IMR-90 (cell line): ENCODE data around the gene CLTA. TPM values are rescaled to one million over a fixed set of nuclear protein-coding genes. Genes with fewer than 3 reads are reported as not detected.

Experiments used
- ATAC-seq: fragments of 200-7000 bp; cut with Tn5 transposase; 2 replicates; pipeline ENCODE4 v1.9.1; 2020; ENCODE audit warnings: low read depth, mild to moderate bottlenecking, moderate library complexity
- BruUV-seq: library from RNA; stranded (reverse); fragments of 400-500 nt; replicated peaks from 2 replicates; lab custom pipeline; 2021; lab: Mats Ljungman, UMichigan
- CTCF ChIA-PET: fragments of 300-600 bp; formaldehyde crosslinking; extraction: SDS; loops from one replicate; lab custom pipeline; 2021; ENCODE audit warnings: antibody characterized with exemption; lab: Yijun Ruan, JAX
- POLR2A ChIA-PET: fragments of 300-600 bp; sonication (Branson Sonifier 250); formaldehyde crosslinking; loops from one replicate; lab custom pipeline; 2022; ENCODE audit warnings: antibody characterized with exemption; ENCODE audit not compliant: unreplicated experiment; lab: Charles Lee
- DNase-seq: peaks from one replicate; pipeline ENCODE4 v3.0.0; 2013
- H2AFZ ChIP-seq: replicated peaks from 2 replicates; pipeline ENCODE3; 2013; ENCODE audit warnings: low read length, mild to moderate bottlenecking; ENCODE audit not compliant: poor library complexity
- H2AK5ac ChIP-seq: 2 replicates; pipeline ENCODE4 v1.6.1; 2013; ENCODE audit warnings: low read depth, low read length, inconsistent platforms
- H2AK9ac ChIP-seq: replicated peaks from 2 replicates; pipeline ENCODE3; 2013; ENCODE audit warnings: mild to moderate bottlenecking, low read depth, low read length, moderate library complexity; ENCODE audit not compliant: poor library complexity
- H2BK120ac ChIP-seq: 2 replicates; pipeline ENCODE4 v1.6.1; 2013; ENCODE audit warnings: low read depth, low read length, inconsistent platforms
- H2BK15ac ChIP-seq: 3 replicates; pipeline ENCODE4 v1.6.1; 2013; ENCODE audit warnings: low read depth, low read length, inconsistent platforms
- H2BK20ac ChIP-seq: 2 replicates; pipeline ENCODE4 v1.6.1; 2013; ENCODE audit warnings: low read depth, mild to moderate bottlenecking, inconsistent platforms, low read length, moderate library complexity
- H2BK5ac ChIP-seq: 2 replicates; pipeline ENCODE4 v1.6.1; 2013; ENCODE audit warnings: mild to moderate bottlenecking, low read depth, low read length, inconsistent platforms; ENCODE audit not compliant: poor library complexity, severe bottlenecking
- H3K14ac ChIP-seq: replicated peaks from 2 replicates; pipeline ENCODE4 v1.6.1; 2013; ENCODE audit warnings: low read depth, low read length, inconsistent platforms
- H3K18ac ChIP-seq: 2 replicates; pipeline ENCODE4 v1.6.1; 2013; ENCODE audit warnings: low read depth, low read length, control low read depth
- H3K23ac ChIP-seq: 2 replicates; pipeline ENCODE4 v1.6.1; 2013; ENCODE audit warnings: low read depth, low read length, inconsistent platforms
- H3K27ac ChIP-seq: 2 replicates; pipeline ENCODE4 v1.5.1; 2013; ENCODE audit warnings: mild to moderate bottlenecking, control low read depth, low read length; ENCODE audit not compliant: insufficient read depth
- H3K27me3 ChIP-seq: 2 replicates; pipeline ENCODE4 v1.6.1; 2013; ENCODE audit warnings: low read length; ENCODE audit not compliant: control insufficient read depth, insufficient read depth
- H3K36me3 ChIP-seq: 2 replicates; pipeline ENCODE4 v1.6.1; 2013; ENCODE audit warnings: low read length, mixed read lengths; ENCODE audit not compliant: control insufficient read depth, insufficient read depth
- H3K4ac ChIP-seq: 2 replicates; pipeline ENCODE4 v1.6.1; 2013; ENCODE audit warnings: low read depth, low read length, inconsistent platforms
- H3K4me1 ChIP-seq: 2 replicates; pipeline ENCODE4 v1.6.1; 2013; ENCODE audit warnings: low read length, mixed read lengths; ENCODE audit not compliant: control insufficient read depth, insufficient read depth
- H3K4me2 ChIP-seq: 2 replicates; pipeline ENCODE4 v1.6.1; 2013; ENCODE audit warnings: low read depth, mild to moderate bottlenecking, control low read depth, low read length, moderate library complexity
- H3K4me3 ChIP-seq: 2 replicates; pipeline ENCODE4 v1.5.1; 2013; ENCODE audit warnings: low read depth, mild to moderate bottlenecking, control low read depth, low read length, moderate library complexity; ENCODE audit not compliant: insufficient read depth
- H3K56ac ChIP-seq: 2 replicates; pipeline ENCODE4 v1.6.1; 2013; ENCODE audit warnings: low read length, inconsistent platforms; ENCODE audit not compliant: insufficient read depth; ENCODE audit errors: extremely low read depth
- H3K79me1 ChIP-seq, 2 experiments: 2 replicates each; pipeline ENCODE4 v1.6.1; 2013; ENCODE audit warnings: low read length in 2 of 2, inconsistent platforms in 1 of 2, low read depth in 1 of 2
- H3K9ac ChIP-seq: 2 replicates; pipeline ENCODE4 v1.6.1; 2013; ENCODE audit warnings: low read depth, low read length, control low read depth
- H3K9me1 ChIP-seq: 2 replicates; pipeline ENCODE4 v1.6.1; 2013; ENCODE audit warnings: low read length, inconsistent platforms; ENCODE audit not compliant: insufficient read depth
- H3K9me3 ChIP-seq: 2 replicates; pipeline ENCODE4 v1.6.1; 2013; ENCODE audit warnings: low read length; ENCODE audit not compliant: control insufficient read depth, insufficient read depth
- H4K20me1 ChIP-seq: 2 replicates; pipeline ENCODE4 v1.6.1; 2013; ENCODE audit warnings: low read length, inconsistent platforms; ENCODE audit not compliant: insufficient read depth
- H4K5ac ChIP-seq: 2 replicates; pipeline ENCODE4 v1.6.1; 2013; ENCODE audit warnings: mild to moderate bottlenecking, low read depth, low read length, control low read depth
- H4K8ac ChIP-seq, 2 experiments: 2 replicates each; pipeline ENCODE4 v1.6.1; 2013; ENCODE audit warnings: low read depth in 2 of 2, low read length in 2 of 2, control low read depth in 1 of 2, inconsistent platforms in 1 of 2
- H4K91ac ChIP-seq: 2 replicates; pipeline ENCODE4 v1.6.1; 2013; ENCODE audit warnings: low read depth, low read length, inconsistent platforms; ENCODE audit not compliant: insufficient read depth
- BHLHE40 ChIP-seq: fragments of 150-350 bp; IDR thresholded peaks from 2 replicates; pipeline ENCODE4 v1.6.1; 2016; ENCODE audit warnings: mild to moderate bottlenecking, low read depth, low read length
- CTCF ChIP-seq: conservative IDR thresholded peaks from 2 replicates; pipeline ENCODE4 v1.5.1; 2012; ENCODE audit warnings: mild to moderate bottlenecking, low read depth, low read length, improper control_type of control experiment
- MAZ ChIP-seq: IDR thresholded peaks from 2 replicates; pipeline ENCODE4 v1.6.1; 2012; ENCODE audit warnings: low read depth, mild to moderate bottlenecking, low read length, improper control_type of control experiment, moderate library complexity, borderline replicate concordance
- POLR2A ChIP-seq: IDR thresholded peaks from 2 replicates; pipeline ENCODE4 v1.6.1; 2012; ENCODE audit warnings: mild to moderate bottlenecking, low read depth, low read length
- RAD21 ChIP-seq: IDR thresholded peaks from 2 replicates; pipeline ENCODE4 v1.6.1; 2012; ENCODE audit warnings: low read length, improper control_type of control experiment
- RFX5 ChIP-seq: IDR thresholded peaks from 2 replicates; pipeline ENCODE4 v1.8.0; 2012; ENCODE audit warnings: low read depth, mild to moderate bottlenecking, low read length, moderate library complexity
- SMC3 ChIP-seq: fragments of 150-350 bp; IDR thresholded peaks from 2 replicates; pipeline ENCODE4 v1.6.1; 2016; ENCODE audit warnings: low read depth, mild to moderate bottlenecking, antibody characterized with exemption, low read length, moderate library complexity
- WGBS, 2 experiments: methylation state at CpG; one replicate each; pipeline versions ENCODE4 v1.1.5 to v1.1.7; 2013; ENCODE audit warnings: missing lambda C conversion rate in 2 of 2; ENCODE audit not compliant: insufficient read length in 1 of 2; ENCODE audit errors: extremely low coverage in 2 of 2; 5-methylcytosine and 5-hydroxymethylcytosine counted together
- dilution Hi-C: fragments of 300-500 bp; cut with HindIII; formaldehyde crosslinking; loops from one replicate; pipeline ENCODE4 v1.14.3; 2018; ENCODE audit warnings: low sequenced_read_pairs; ENCODE audit not compliant: unreplicated experiment
- in situ Hi-C: fragments of 300-500 bp; cut with MboI; formaldehyde crosslinking; loops from 3 replicates; pipeline ENCODE4 v1.14.3; 2019; ENCODE audit warnings: low sequenced_read_pairs, inconsistent platforms, mixed read lengths
- intact Hi-C: fragments of 100-400 bp; cut with micrococcal nuclease; formaldehyde crosslinking; loops from 2 replicates; pipeline ENCODE4 v1.10.0; 2022
- polyA plus RNA-seq, 3 experiments: library from polyadenylated mRNA; depleted of rRNA; stranded (reverse); fragments of >200 nt; gene quantifications; 2 replicates each; pipeline ENCODE4 v1.2.3, GENCODE V29; 2012; ENCODE audit warnings: low replicate concordance in 1 of 3
- total RNA-seq: library from RNA; depleted of rRNA; stranded (reverse); fragments of >200 nt; gene quantifications from 2 replicates; pipeline ENCODE4 v1.2.3, GENCODE V29; 2012

The CLTA gene
- total and polyA plus RNA-seq, 2 of the 4 experiments (the other 2 are of a cell fraction): 133 to 246 TPM

DNA sequence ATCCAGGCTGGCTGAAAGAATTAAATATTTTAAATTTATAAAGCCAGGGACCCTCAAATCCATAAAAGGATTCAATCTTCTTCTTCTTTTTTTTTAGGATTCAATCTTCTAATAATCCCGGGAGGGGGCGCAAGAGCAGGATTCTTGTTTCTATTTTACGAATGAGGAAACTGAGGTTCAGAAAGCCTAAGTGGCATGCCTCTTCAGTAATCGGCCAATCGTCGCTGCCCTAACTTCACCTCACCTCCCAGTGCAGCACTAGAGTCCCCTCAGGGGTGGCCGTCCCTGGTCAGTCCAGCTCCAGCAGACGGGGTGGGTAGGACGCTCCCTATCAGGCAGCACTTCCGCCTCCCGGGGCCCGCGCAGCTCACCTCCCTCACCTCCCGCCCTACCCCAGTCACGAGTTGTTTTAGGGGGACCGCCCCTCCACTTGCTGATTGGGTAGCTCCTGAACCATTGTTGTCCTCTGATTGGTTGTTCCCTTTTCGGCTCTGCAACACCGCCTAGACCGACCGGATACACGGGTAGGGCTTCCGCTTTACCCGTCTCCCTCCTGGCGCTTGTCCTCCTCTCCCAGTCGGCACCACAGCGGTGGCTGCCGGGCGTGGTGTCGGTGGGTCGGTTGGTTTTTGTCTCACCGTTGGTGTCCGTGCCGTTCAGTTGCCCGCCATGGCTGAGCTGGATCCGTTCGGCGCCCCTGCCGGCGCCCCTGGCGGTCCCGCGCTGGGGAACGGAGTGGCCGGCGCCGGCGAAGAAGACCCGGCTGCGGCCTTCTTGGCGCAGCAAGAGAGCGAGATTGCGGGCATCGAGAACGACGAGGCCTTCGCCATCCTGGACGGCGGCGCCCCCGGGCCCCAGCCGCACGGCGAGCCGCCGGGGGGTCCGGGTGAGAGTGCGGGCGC, at the start of gene CLTA (continued):
- peak; percentile 84; the same call in 1 of the 2 replicates for TF ChIP-seq MAZ
- TF ChIP-seq BHLHE40: peak; percentile 72; the same call in 1 of the 2 replicates
- no peak for TF ChIP-seq RFX5

- Histone ChIP-seq H3K4me1 (peaks cover 16% of the 10 kb centered on the region), H4K5ac (no peak overlapping the region), H2AFZ (no peak overlapping the region), H4K8ac (no peak overlapping the region), H4K91ac (no peak overlapping the region), H3K27me3 (no peaks in the 10 kb centered on the region), H4K20me1 (peaks cover 53% of the 10 kb centered on the region), H3K9ac (no peak overlapping the region), H3K14ac (no peak overlapping the region), H3K23ac (no peak overlapping the region), H3K36me3 (peaks cover 37% of the 10 kb centered on the region), H2AK5ac (no peak overlapping the region), H3K9me1 (peaks cover 18% of the 10 kb centered on the region; the same call in 1 of the 2 replicates), H3K18ac (no peak overlapping the region), H2AK9ac (peak overlapping the region; percentile 42), H3K79me1 (peaks cover 48 to 90% of the 10 kb centered on the region in 2 experiments), H3K27ac (no peak overlapping the region), H2BK15ac (no peak overlapping the region), H3K9me3 (no peaks in the 10 kb centered on the region), H3K4ac (no peak overlapping the region), H2BK20ac (no peak overlapping the region), H2BK5ac (no peak overlapping the region), H3K4me2 (no peak overlapping the region), H3K4me3 (no peak overlapping the region), H3K56ac (no peak overlapping the region), H2BK120ac (no peak overlapping the region)
- DNase-seq: peak; percentile 41
- ATAC-seq: no peak
- intact Hi-C loops: no loop called here
- ChIA-PET POLR2A (no interaction called here), CTCF (interaction anchor here (0.5 to 1.0 kb wide), 3 partner anchors 13 to 376 kb away, joined by 3 to 4 read pairs (median 3); no protein-coding TSS in a partner anchor)
- no CpG with 5 or more reads among the region's 4 CpGs for WGBS, 2 experiments
- dilution Hi-C loops: no loop called here
- BruUV-seq: no TSS peak
- TF ChIP-seq SMC3 (peak; percentile 51), RAD21 (peak; percentile 65), CTCF (peak; percentile 43), POLR2A (no peak), MAZ (no peak)
- in situ Hi-C loops: no loop called here
Observed at GRCh38 chr9:36141288-36141687, 49.4 kb upstream of the CLTA start.
